Spinal cord (tissue), 10 donors: ENCODE measurements around the gene CERK. TPM values are rescaled to one million over a fixed set of nuclear protein-coding genes. Genes with fewer than 3 reads are reported as not detected.

Source experiments
- DNase-seq, 6 donors: peaks; one replicate each; pipeline versions ENCODE4 v3.0.0 to v3.0.0-alpha.2; 2013 to 2015; ENCODE audit warnings: low spot score in 6 of 6, low read depth in 4 of 6
- H3K27ac ChIP-seq: one replicate; pipeline ENCODE4 v1.5.1; 2013; ENCODE audit warnings: low read depth, low read length, control low read depth
- H3K27me3 ChIP-seq: one replicate; pipeline ENCODE4 v1.6.1; 2013; ENCODE audit warnings: low read length; ENCODE audit not compliant: control insufficient read depth, insufficient read depth
- H3K36me3 ChIP-seq: one replicate; pipeline ENCODE4 v1.6.1; 2013; ENCODE audit warnings: low read length; ENCODE audit not compliant: control insufficient read depth, insufficient read depth
- H3K4me1 ChIP-seq: one replicate; pipeline ENCODE4 v1.6.1; 2013; ENCODE audit warnings: low read length; ENCODE audit not compliant: control insufficient read depth, insufficient read depth
- H3K4me3 ChIP-seq: one replicate; pipeline ENCODE4 v1.5.1; 2013; ENCODE audit warnings: low read depth, low read length, control low read depth
- H3K9me3 ChIP-seq: one replicate; pipeline ENCODE4 v1.6.1; 2013; ENCODE audit warnings: low read length; ENCODE audit not compliant: control insufficient read depth, insufficient read depth
- WGBS: methylation state at CpG from one replicate; pipeline ENCODE4 v1.1.5; 2013; ENCODE audit warnings: missing lambda C conversion rate; ENCODE audit not compliant: insufficient coverage; 5-methylcytosine and 5-hydroxymethylcytosine counted together
- polyA plus RNA-seq, 2 donors: library from polyadenylated mRNA; unstranded; fragments of 120-200 nt; gene quantifications; one replicate each; pipeline ENCODE4 v1.2.1, GENCODE V29; 2013; ENCODE audit not compliant: insufficient read length in 2 of 2
- total RNA-seq, 2 donors: library from RNA; depleted of rRNA in 1 of 2; stranded (reverse); fragments of 120-200 nt in 1 of 2; fragments of >200 nt in 1 of 2; gene quantifications; one replicate each; pipeline versions ENCODE4 v1.2.3 to v1.2.4, GENCODE V29; 2013 to 2014
- donor health status: healthy.

CERK gene
- total and polyA plus RNA-seq, 4 donors = 43.1 to 55.3 (median 54.5) TPM

- H3K9me3 ChIP-seq = no peaks in the 10 kb centered on the region
- H3K36me3 ChIP-seq = peaks cover 97% of the 10 kb centered on the region
- 86% methylated on average over 26 of the region's 26 CpGs for WGBS
- DNase-seq = no peak
- H3K4me3 ChIP-seq = no peak overlapping the region
- no peaks in the 10 kb centered on the region for H3K27me3 ChIP-seq
- peaks cover 25% of the 10 kb centered on the region for H3K4me1 ChIP-seq
- H3K27ac ChIP-seq = no peak overlapping the region
Measured at GRCh38 chr22:46663001-46663400, 75.1 kb downstream of the CERK start.

- no peaks in the 10 kb centered on the region for H3K27me3 ChIP-seq
- H3K4me3 ChIP-seq = no peak overlapping the region
- DNase-seq = no peak
- 85% methylated on average over 15 of the region's 15 CpGs for WGBS
- peaks cover 25% of the 10 kb centered on the region for H3K4me1 ChIP-seq
- H3K36me3 ChIP-seq = peaks cover 97% of the 10 kb centered on the region
- no peaks in the 10 kb centered on the region for H3K9me3 ChIP-seq
- no peak overlapping the region for H3K27ac ChIP-seq
Measured at GRCh38 chr22:46662226-46662625, 75.8 kb downstream of the CERK start.

- Histone ChIP-seq H3K36me3 (peaks cover 97% of the 10 kb centered on the region), H3K4me3 (no peak overlapping the region), H3K27ac (no peak overlapping the region), H3K4me1 (peaks cover 32% of the 10 kb centered on the region), H3K9me3 (no peaks in the 10 kb centered on the region), H3K27me3 (no peaks in the 10 kb centered on the region)
- WGBS = 80% methylated on average over 11 of the region's 22 CpGs
- no peak for DNase-seq
Measured at GRCh38 chr22:46661221-46661851, 76.7 kb downstream of the CERK start.

GRCh38 chr22:46660604-46661201 is 77.3 kb downstream of the CERK start:
- no peak overlapping the region for H3K27ac ChIP-seq
- H3K4me1 ChIP-seq = peaks cover 38% of the 10 kb centered on the region
- H3K9me3 ChIP-seq = no peaks in the 10 kb centered on the region
- 56% methylated on average over 11 of the region's 11 CpGs for WGBS
- H3K27me3 ChIP-seq = no peaks in the 10 kb centered on the region
- no peak overlapping the region for H3K4me3 ChIP-seq
- DNase-seq = peak in 2 of 6 donors; percentile 64 to 73
- H3K36me3 ChIP-seq = peaks cover 98% of the 10 kb centered on the region

GRCh38 chr22:46659791-46660186 is 78.3 kb downstream of the CERK start:
- H3K4me3 ChIP-seq = no peak overlapping the region
- 92% methylated on average over 9 of the region's 12 CpGs for WGBS

GRCh38 chr22:46659059-46659790 is 78.8 kb downstream of the CERK start:
- Histone ChIP-seq H3K27me3 (no peaks in the 10 kb centered on the region), H3K4me3 (no peak overlapping the region), H3K4me1 (peaks cover 47% of the 10 kb centered on the region), H3K27ac (no peak overlapping the region), H3K9me3 (no peaks in the 10 kb centered on the region), H3K36me3 (peaks cover 93% of the 10 kb centered on the region)
- no peak for DNase-seq
- 96% methylated on average over 7 of the region's 14 CpGs for WGBS

More at GRCh38 chr22:46659791-46660186, 78.3 kb downstream of the CERK start:
- no peaks in the 10 kb centered on the region for H3K9me3 ChIP-seq
- no peak overlapping the region for H3K27ac ChIP-seq
- H3K27me3 ChIP-seq = no peaks in the 10 kb centered on the region
- peaks cover 45% of the 10 kb centered on the region for H3K4me1 ChIP-seq
- no peak for DNase-seq
- peaks cover 93% of the 10 kb centered on the region for H3K36me3 ChIP-seq

- Histone ChIP-seq H3K36me3 (peaks cover 87% of the 10 kb centered on the region), H3K9me3 (no peaks in the 10 kb centered on the region), H3K27me3 (no peaks in the 10 kb centered on the region), H3K4me1 (peaks cover 55% of the 10 kb centered on the region), H3K4me3 (no peak overlapping the region), H3K27ac (no peak overlapping the region)
- WGBS = 93% methylated on average over 17 of the region's 37 CpGs
- DNase-seq = no peak
Measured at GRCh38 chr22:46657996-46658947, 79.8 kb downstream of the CERK start.

GRCh38 chr22:46657655-46657953 is 80.4 kb downstream of the CERK start:
- no peaks in the 10 kb centered on the region for H3K9me3 ChIP-seq
- no peaks in the 10 kb centered on the region for H3K27me3 ChIP-seq
- H3K4me1 ChIP-seq = peaks cover 61% of the 10 kb centered on the region

GRCh38 chr22:46656856-46657654 is 81.0 kb downstream of the CERK start:
- WGBS = 94% methylated on average over 14 of the region's 15 CpGs
- no peak for DNase-seq
- peaks cover 64% of the 10 kb centered on the region for H3K4me1 ChIP-seq
- H3K9me3 ChIP-seq = no peaks in the 10 kb centered on the region
- H3K36me3 ChIP-seq = peaks cover 82% of the 10 kb centered on the region
- H3K27me3 ChIP-seq = no peaks in the 10 kb centered on the region
- no peak overlapping the region for H3K27ac ChIP-seq
- no peak overlapping the region for H3K4me3 ChIP-seq

More at GRCh38 chr22:46657655-46657953, 80.4 kb downstream of the CERK start:
- WGBS = no CpG with 5 or more reads among the region's 10 CpGs
- H3K4me3 ChIP-seq = no peak overlapping the region
- no peak for DNase-seq
- no peak overlapping the region for H3K27ac ChIP-seq
- peaks cover 84% of the 10 kb centered on the region for H3K36me3 ChIP-seq
